Measurements from ENCODE around the gene SVIL.
"Not testable (repeated sequence)": the region's sequence is repeated elsewhere in the genome, so short reads cannot be mapped to it uniquely, and the experiment has no call there.

The SVIL gene

GRCh38 chr10:29495366-29495765 is 139.4 kb downstream of the SVIL start:
- no peak overlapping the region for H3K9ac ChIP-seq
- no peaks in the 10 kb centered on the region for H4K20me1 ChIP-seq (ENCODE audit: insufficient read depth)
- H2AFZ ChIP-seq (ENCODE audit: low read depth): no peak overlapping the region
- no peak overlapping the region for H3K4me2 ChIP-seq
- no peaks in the 10 kb centered on the region for H3K36me3 ChIP-seq (ENCODE audit: insufficient read depth)
- no peak overlapping the region for H3K4me3 ChIP-seq (IDR thresholded peaks at IDR 0.05; ENCODE audit: insufficient read depth, low read depth, low read length)
- H3K79me2 ChIP-seq (ENCODE audit: insufficient read depth, low read depth): no peaks in the 10 kb centered on the region
- H3K27ac ChIP-seq: no peak overlapping the region
- H3K27me3 ChIP-seq (ENCODE audit: insufficient read depth, low read depth): no peaks in the 10 kb centered on the region
- no peak for TF ChIP-seq CTCF (conservative IDR thresholded peaks at IDR 0.05; ENCODE audit: low read depth, low read length)
- H3K4me1 ChIP-seq (ENCODE audit: low read depth, poor library complexity, severe bottlenecking): no peaks in the 10 kb centered on the region

GRCh38 chr10:29493697-29494096 is 141.1 kb downstream of the SVIL start:
- H3K4me2 ChIP-seq: no peak overlapping the region
- no peaks in the 10 kb centered on the region for H4K20me1 ChIP-seq (ENCODE audit: insufficient read depth)
- H3K9ac ChIP-seq: no peak overlapping the region
- TF ChIP-seq CTCF (conservative IDR thresholded peaks at IDR 0.05; ENCODE audit: low read depth, low read length): no peak
- no peaks in the 10 kb centered on the region for H3K27me3 ChIP-seq (ENCODE audit: insufficient read depth, low read depth)
- no peaks in the 10 kb centered on the region for H3K79me2 ChIP-seq (ENCODE audit: insufficient read depth, low read depth)
- H3K36me3 ChIP-seq (ENCODE audit: insufficient read depth): no peaks in the 10 kb centered on the region
- no peak overlapping the region for H3K27ac ChIP-seq
- no peaks in the 10 kb centered on the region for H3K4me1 ChIP-seq (ENCODE audit: low read depth, poor library complexity, severe bottlenecking)
- no peak overlapping the region for H3K4me3 ChIP-seq (IDR thresholded peaks at IDR 0.05; ENCODE audit: insufficient read depth, low read depth, low read length)
- no peak overlapping the region for H2AFZ ChIP-seq (ENCODE audit: low read depth)

DNA sequence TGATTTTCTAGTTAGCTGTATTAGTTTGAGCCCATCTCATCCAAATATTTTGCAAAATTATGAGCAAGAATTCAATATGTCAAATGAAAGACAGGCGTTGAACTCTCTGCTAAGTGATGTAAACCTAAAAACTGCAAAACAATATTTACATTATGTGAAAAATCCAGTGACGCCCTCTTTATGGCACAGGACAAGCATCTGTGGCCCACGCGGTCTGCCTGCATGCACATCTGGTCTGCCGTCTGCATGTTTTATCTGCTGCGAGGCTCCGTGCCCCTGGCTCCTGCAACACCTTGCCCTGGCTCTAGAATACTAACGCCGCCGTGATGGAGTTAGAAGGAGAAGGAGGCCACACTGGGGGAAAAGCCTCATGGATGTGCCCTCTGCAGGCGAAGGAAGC is 142.0 kb downstream of the SVIL start:
- H3K4me1 ChIP-seq (ENCODE audit: low read depth, poor library complexity, severe bottlenecking): no peaks in the 10 kb centered on the region
- no peak overlapping the region for H3K27ac ChIP-seq
- no peak overlapping the region for H3K9ac ChIP-seq
- TF ChIP-seq CTCF (conservative IDR thresholded peaks at IDR 0.05; ENCODE audit: low read depth, low read length): no peak
- no peaks in the 10 kb centered on the region for H3K36me3 ChIP-seq (ENCODE audit: insufficient read depth)
- H3K4me2 ChIP-seq: no peak overlapping the region
- H3K79me2 ChIP-seq (ENCODE audit: insufficient read depth, low read depth): no peaks in the 10 kb centered on the region
- H3K27me3 ChIP-seq (ENCODE audit: insufficient read depth, low read depth): no peaks in the 10 kb centered on the region
- H4K20me1 ChIP-seq (ENCODE audit: insufficient read depth): no peaks in the 10 kb centered on the region
- no peak overlapping the region for H2AFZ ChIP-seq (ENCODE audit: low read depth)
- H3K4me3 ChIP-seq (IDR thresholded peaks at IDR 0.05; ENCODE audit: insufficient read depth, low read depth, low read length): no peak overlapping the region

GRCh38 chr10:29491918-29492317 is 142.9 kb downstream of the SVIL start:
- H2AFZ ChIP-seq (ENCODE audit: low read depth): no peak overlapping the region
- H3K4me3 ChIP-seq (IDR thresholded peaks at IDR 0.05; ENCODE audit: insufficient read depth, low read depth, low read length): no peak overlapping the region
- no peaks in the 10 kb centered on the region for H4K20me1 ChIP-seq (ENCODE audit: insufficient read depth)
- H3K27me3 ChIP-seq (ENCODE audit: insufficient read depth, low read depth): no peaks in the 10 kb centered on the region
- no peaks in the 10 kb centered on the region for H3K79me2 ChIP-seq (ENCODE audit: insufficient read depth, low read depth)
- no peaks in the 10 kb centered on the region for H3K4me1 ChIP-seq (ENCODE audit: low read depth, poor library complexity, severe bottlenecking)
- no peak overlapping the region for H3K4me2 ChIP-seq
- TF ChIP-seq CTCF (conservative IDR thresholded peaks at IDR 0.05; ENCODE audit: low read depth, low read length): no peak
- no peak overlapping the region for H3K9ac ChIP-seq
- no peaks in the 10 kb centered on the region for H3K36me3 ChIP-seq (ENCODE audit: insufficient read depth)
- H3K27ac ChIP-seq: no peak overlapping the region

DNA sequence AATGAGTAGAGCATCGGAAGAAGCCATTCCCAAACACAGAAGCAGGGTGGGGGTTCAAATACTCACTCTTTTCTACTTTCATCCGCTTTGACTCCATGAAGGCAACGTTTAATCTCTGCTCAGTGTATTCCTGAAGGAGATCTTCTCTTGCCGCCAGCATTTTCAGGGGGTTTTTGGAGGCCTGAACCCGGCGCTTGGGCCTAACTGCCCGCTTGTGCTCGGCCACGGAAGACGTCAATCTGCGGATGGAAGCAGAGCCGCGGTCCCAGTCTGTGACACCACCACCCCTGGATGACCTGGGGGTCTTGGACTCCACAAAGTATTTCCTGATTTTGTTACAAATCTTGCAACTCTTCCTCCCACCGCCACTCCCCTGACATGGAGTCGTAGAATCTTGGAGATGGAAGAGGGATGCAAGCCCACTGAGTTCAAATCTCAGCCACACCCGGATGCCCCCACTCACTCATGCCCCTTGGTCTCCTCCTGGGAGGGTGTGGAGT is 143.9 kb downstream of the SVIL start:
- not testable (repeated sequence) for H3K9ac ChIP-seq; H3K36me3 ChIP-seq (ENCODE audit: insufficient read depth); H2AFZ ChIP-seq (ENCODE audit: low read depth); H3K79me2 ChIP-seq (ENCODE audit: insufficient read depth, low read depth); H3K4me2 ChIP-seq; H3K27me3 ChIP-seq (ENCODE audit: insufficient read depth, low read depth); H3K27ac ChIP-seq; H4K20me1 ChIP-seq (ENCODE audit: insufficient read depth); H3K4me3 ChIP-seq (IDR thresholded peaks at IDR 0.05; ENCODE audit: insufficient read depth, low read depth, low read length); H3K4me1 ChIP-seq (ENCODE audit: low read depth, poor library complexity, severe bottlenecking)

GRCh38 chr10:29488471-29488870 is 146.3 kb downstream of the SVIL start:
- H3K79me2 ChIP-seq (ENCODE audit: insufficient read depth, low read depth); H3K4me1 ChIP-seq (ENCODE audit: low read depth, poor library complexity, severe bottlenecking); H3K27me3 ChIP-seq (ENCODE audit: insufficient read depth, low read depth); H3K36me3 ChIP-seq (ENCODE audit: insufficient read depth); H3K4me2 ChIP-seq; H3K9ac ChIP-seq; H3K27ac ChIP-seq; H4K20me1 ChIP-seq (ENCODE audit: insufficient read depth); H3K4me3 ChIP-seq (IDR thresholded peaks at IDR 0.05; ENCODE audit: insufficient read depth, low read depth, low read length); H2AFZ ChIP-seq (ENCODE audit: low read depth): not testable (repeated sequence)

GRCh38 chr10:29487884-29488266 is 146.9 kb downstream of the SVIL start:
- H3K27me3 ChIP-seq (ENCODE audit: insufficient read depth, low read depth); H3K4me1 ChIP-seq (ENCODE audit: low read depth, poor library complexity, severe bottlenecking); H2AFZ ChIP-seq (ENCODE audit: low read depth); H3K4me2 ChIP-seq; H3K36me3 ChIP-seq (ENCODE audit: insufficient read depth); H3K27ac ChIP-seq; H3K9ac ChIP-seq; H3K79me2 ChIP-seq (ENCODE audit: insufficient read depth, low read depth); H4K20me1 ChIP-seq (ENCODE audit: insufficient read depth); H3K4me3 ChIP-seq (IDR thresholded peaks at IDR 0.05; ENCODE audit: insufficient read depth, low read depth, low read length): not testable (repeated sequence)
